ENCODE data around the gene HBA1. TPM values are rescaled to one million over a fixed set of nuclear protein-coding genes. Genes with fewer than 3 reads are reported as not detected.

HBA1 gene
- total RNA-seq, 1 experiment from 2014 or later: not detected

- no peak for DNase-seq
- no peak overlapping the region for H2AFZ ChIP-seq (ENCODE audit: low read length)
- peaks cover 5% of the 10 kb centered on the region; the same call in 1 of the 2 replicates for H4K20me1 ChIP-seq (ENCODE audit: insufficient read depth, low read depth, low read length)
- H3K4me3 ChIP-seq (ENCODE audit: low read length): no peak overlapping the region
- H3K4me2 ChIP-seq (ENCODE audit: low read depth, low read length, poor library complexity, severe bottlenecking): no peak overlapping the region
- no peaks in the 10 kb centered on the region for H3K27me3 ChIP-seq (ENCODE audit: low read length)
- no peaks in the 10 kb centered on the region for H3K36me3 ChIP-seq (ENCODE audit: insufficient read depth, low read length)
- peaks cover 2% of the 10 kb centered on the region; the same call in 1 of the 2 replicates for H3K4me1 ChIP-seq (ENCODE audit: low read length)
- H3K9ac ChIP-seq (ENCODE audit: low read length): no peak overlapping the region
- no peaks in the 10 kb centered on the region for H3K9me3 ChIP-seq (ENCODE audit: low read length)
- no peaks in the 10 kb centered on the region for H3K9me2 ChIP-seq (replicated peaks; ENCODE audit: insufficient read depth, low read length)
- H3K27ac ChIP-seq (ENCODE audit: low read length): no peak overlapping the region
- H3K79me2 ChIP-seq (ENCODE audit: low read length): no peaks in the 10 kb centered on the region
Measured at GRCh38 chr16:177394-177822, 928 bp downstream of the HBA1 start.

GRCh38 chr16:177981-178667 is 1.6 kb downstream of the HBA1 start:
- H3K27me3 ChIP-seq (ENCODE audit: low read length): no peaks in the 10 kb centered on the region

GRCh38 chr16:178668-179015 is 2.2 kb downstream of the HBA1 start:
- H3K79me2 ChIP-seq (ENCODE audit: low read length): no peaks in the 10 kb centered on the region
- peaks cover 5% of the 10 kb centered on the region; the same call in 1 of the 2 replicates for H4K20me1 ChIP-seq (ENCODE audit: insufficient read depth, low read depth, low read length)
- no peaks in the 10 kb centered on the region for H3K9me2 ChIP-seq (replicated peaks; ENCODE audit: insufficient read depth, low read length)
- no peak overlapping the region for H3K4me2 ChIP-seq (ENCODE audit: low read depth, low read length, poor library complexity, severe bottlenecking)
- no peaks in the 10 kb centered on the region for H3K27me3 ChIP-seq (ENCODE audit: low read length)
- no peak overlapping the region for H3K27ac ChIP-seq (ENCODE audit: low read length)
- H3K9me3 ChIP-seq (ENCODE audit: low read length): no peaks in the 10 kb centered on the region
- no peaks in the 10 kb centered on the region for H3K36me3 ChIP-seq (ENCODE audit: insufficient read depth, low read length)
- H2AFZ ChIP-seq (ENCODE audit: low read length): no peak overlapping the region
- no peak overlapping the region for H3K4me3 ChIP-seq (ENCODE audit: low read length)
- DNase-seq: no peak
- no peak overlapping the region for H3K9ac ChIP-seq (ENCODE audit: low read length)
- peaks cover 2% of the 10 kb centered on the region; the same call in 1 of the 2 replicates for H3K4me1 ChIP-seq (ENCODE audit: low read length)

More at GRCh38 chr16:177981-178667, 1.6 kb downstream of the HBA1 start:
- Histone ChIP-seq H3K4me1 (ENCODE audit: low read length) (peaks cover 2% of the 10 kb centered on the region; the same call in 1 of the 2 replicates), H3K79me2 (ENCODE audit: low read length) (no peaks in the 10 kb centered on the region), H3K9me3 (ENCODE audit: low read length) (no peaks in the 10 kb centered on the region), H3K4me3 (ENCODE audit: low read length) (no peak overlapping the region), H4K20me1 (ENCODE audit: insufficient read depth, low read depth, low read length) (peaks cover 5% of the 10 kb centered on the region; the same call in 1 of the 2 replicates), H3K36me3 (ENCODE audit: insufficient read depth, low read length) (no peaks in the 10 kb centered on the region), H3K9ac (ENCODE audit: low read length) (no peak overlapping the region), H3K4me2 (ENCODE audit: low read depth, low read length, poor library complexity, severe bottlenecking) (no peak overlapping the region), H2AFZ (ENCODE audit: low read length) (no peak overlapping the region), H3K9me2 (replicated peaks; ENCODE audit: insufficient read depth, low read length) (no peaks in the 10 kb centered on the region), H3K27ac (ENCODE audit: low read length) (no peak overlapping the region)
- no peak for DNase-seq

- no peak overlapping the region for H3K4me3 ChIP-seq (ENCODE audit: low read length)
- H3K79me2 ChIP-seq (ENCODE audit: low read length): no peaks in the 10 kb centered on the region
- H4K20me1 ChIP-seq (ENCODE audit: insufficient read depth, low read depth, low read length): peaks cover 5% of the 10 kb centered on the region; the same call in 1 of the 2 replicates
- no peak overlapping the region for H3K9ac ChIP-seq (ENCODE audit: low read length)
- no peak overlapping the region for H3K4me2 ChIP-seq (ENCODE audit: low read depth, low read length, poor library complexity, severe bottlenecking)
- H3K4me1 ChIP-seq (ENCODE audit: low read length): peaks cover 2% of the 10 kb centered on the region; the same call in 1 of the 2 replicates
- H3K27ac ChIP-seq (ENCODE audit: low read length): no peak overlapping the region
- H3K9me3 ChIP-seq (ENCODE audit: low read length): no peaks in the 10 kb centered on the region
- no peak for DNase-seq
- no peaks in the 10 kb centered on the region for H3K36me3 ChIP-seq (ENCODE audit: insufficient read depth, low read length)
- no peaks in the 10 kb centered on the region for H3K9me2 ChIP-seq (replicated peaks; ENCODE audit: insufficient read depth, low read length)
- no peak overlapping the region for H2AFZ ChIP-seq (ENCODE audit: low read length)
- no peaks in the 10 kb centered on the region for H3K27me3 ChIP-seq (ENCODE audit: low read length)
Measured at GRCh38 chr16:179211-180092, 3.0 kb downstream of the HBA1 start.

- no peak for DNase-seq
- no peaks in the 10 kb centered on the region for H3K9me2 ChIP-seq (replicated peaks; ENCODE audit: insufficient read depth, low read length)
- H3K4me2 ChIP-seq (ENCODE audit: low read depth, low read length, poor library complexity, severe bottlenecking): no peak within 1 kb of the TSS
- no peak within 1 kb of the TSS for H2AFZ ChIP-seq (ENCODE audit: low read length)
- H3K4me3 ChIP-seq (ENCODE audit: low read length): no peak within 1 kb of the TSS
- no peaks in the 10 kb centered on the region for H3K79me2 ChIP-seq (ENCODE audit: low read length)
- no peaks in the 10 kb centered on the region for H3K36me3 ChIP-seq (ENCODE audit: insufficient read depth, low read length)
- peaks cover 5% of the 10 kb centered on the region; the same call in 1 of the 2 replicates for H4K20me1 ChIP-seq (ENCODE audit: insufficient read depth, low read depth, low read length)
- H3K9ac ChIP-seq (ENCODE audit: low read length): no peak within 1 kb of the TSS
- no peak within 1 kb of the TSS for H3K27ac ChIP-seq (ENCODE audit: low read length)
- H3K27me3 ChIP-seq (ENCODE audit: low read length): no peaks in the 10 kb centered on the region
- H3K4me1 ChIP-seq (ENCODE audit: low read length): peaks cover 2% of the 10 kb centered on the region; the same call in 1 of the 2 replicates
- no peaks in the 10 kb centered on the region for H3K9me3 ChIP-seq (ENCODE audit: low read length)
Measured at GRCh38 chr16:180101-180675, 3.7 kb downstream of the HBA1 start, which contains the start of gene HBQ1. TSS of gene HBQ1 (plus strand) at chr16:180459. CDS start at chr16:180487, 28 bp downstream.

GRCh38 chr16:180681-181564 is 4.4 kb downstream of the HBA1 start:
- no peaks in the 10 kb centered on the region for H3K27me3 ChIP-seq (ENCODE audit: low read length)
- H3K36me3 ChIP-seq (ENCODE audit: insufficient read depth, low read length): no peaks in the 10 kb centered on the region
- H4K20me1 ChIP-seq (ENCODE audit: insufficient read depth, low read depth, low read length): peaks cover 5% of the 10 kb centered on the region; the same call in 1 of the 2 replicates
- H2AFZ ChIP-seq (ENCODE audit: low read length): no peak overlapping the region
- no peak overlapping the region for H3K9ac ChIP-seq (ENCODE audit: low read length)
- no peaks in the 10 kb centered on the region for H3K9me3 ChIP-seq (ENCODE audit: low read length)
- peaks cover 2% of the 10 kb centered on the region; the same call in 1 of the 2 replicates for H3K4me1 ChIP-seq (ENCODE audit: low read length)
- H3K27ac ChIP-seq (ENCODE audit: low read length): no peak overlapping the region
- no peak overlapping the region for H3K4me3 ChIP-seq (ENCODE audit: low read length)
- H3K4me2 ChIP-seq (ENCODE audit: low read depth, low read length, poor library complexity, severe bottlenecking): no peak overlapping the region
- H3K79me2 ChIP-seq (ENCODE audit: low read length): no peaks in the 10 kb centered on the region
- DNase-seq: peak; percentile 93
- H3K9me2 ChIP-seq (replicated peaks; ENCODE audit: insufficient read depth, low read length): no peaks in the 10 kb centered on the region

GRCh38 chr16:181565-182021 is 5.1 kb downstream of the HBA1 start:
- Histone ChIP-seq H3K4me3 (ENCODE audit: low read length) (no peak overlapping the region), H3K27me3 (ENCODE audit: low read length) (no peaks in the 10 kb centered on the region), H3K9me3 (ENCODE audit: low read length) (no peaks in the 10 kb centered on the region), H3K9me2 (replicated peaks; ENCODE audit: insufficient read depth, low read length) (no peaks in the 10 kb centered on the region), H4K20me1 (ENCODE audit: insufficient read depth, low read depth, low read length) (peaks cover 5% of the 10 kb centered on the region; the same call in 1 of the 2 replicates), H3K4me2 (ENCODE audit: low read depth, low read length, poor library complexity, severe bottlenecking) (no peak overlapping the region), H3K4me1 (ENCODE audit: low read length) (peaks cover 2% of the 10 kb centered on the region; the same call in 1 of the 2 replicates), H3K27ac (ENCODE audit: low read length) (no peak overlapping the region), H3K79me2 (ENCODE audit: low read length) (no peaks in the 10 kb centered on the region), H3K9ac (ENCODE audit: low read length) (no peak overlapping the region), H2AFZ (ENCODE audit: low read length) (no peak overlapping the region), H3K36me3 (ENCODE audit: insufficient read depth, low read length) (no peaks in the 10 kb centered on the region)
- DNase-seq: peak; percentile 53
